DOHH2 (cell line): Measurements from ENCODE around the gene WRAP53.

Source experiments
- EZH2phosphoT487 ChIP-seq: fragments of 200-600 bp; sonication (generic); IDR thresholded peaks from 2 replicates; pipeline ENCODE4 v1.6.1; 2017; ENCODE audit warnings: borderline replicate concordance, mild to moderate bottlenecking, antibody characterized with exemption, low read length, moderate library complexity, mixed read lengths
- TF ChIP-seq, protein P1 (sequence below): fragments of 200-600 bp; sonication (generic); IDR thresholded peaks from one replicate; pipeline ENCODE4 v1.5.1; 2014; ENCODE audit warnings: antibody characterized with exemption, mild to moderate bottlenecking, low read depth, low read length; ENCODE audit not compliant: poor library complexity, severe bottlenecking

- TF ChIP-seq, protein P1, sequence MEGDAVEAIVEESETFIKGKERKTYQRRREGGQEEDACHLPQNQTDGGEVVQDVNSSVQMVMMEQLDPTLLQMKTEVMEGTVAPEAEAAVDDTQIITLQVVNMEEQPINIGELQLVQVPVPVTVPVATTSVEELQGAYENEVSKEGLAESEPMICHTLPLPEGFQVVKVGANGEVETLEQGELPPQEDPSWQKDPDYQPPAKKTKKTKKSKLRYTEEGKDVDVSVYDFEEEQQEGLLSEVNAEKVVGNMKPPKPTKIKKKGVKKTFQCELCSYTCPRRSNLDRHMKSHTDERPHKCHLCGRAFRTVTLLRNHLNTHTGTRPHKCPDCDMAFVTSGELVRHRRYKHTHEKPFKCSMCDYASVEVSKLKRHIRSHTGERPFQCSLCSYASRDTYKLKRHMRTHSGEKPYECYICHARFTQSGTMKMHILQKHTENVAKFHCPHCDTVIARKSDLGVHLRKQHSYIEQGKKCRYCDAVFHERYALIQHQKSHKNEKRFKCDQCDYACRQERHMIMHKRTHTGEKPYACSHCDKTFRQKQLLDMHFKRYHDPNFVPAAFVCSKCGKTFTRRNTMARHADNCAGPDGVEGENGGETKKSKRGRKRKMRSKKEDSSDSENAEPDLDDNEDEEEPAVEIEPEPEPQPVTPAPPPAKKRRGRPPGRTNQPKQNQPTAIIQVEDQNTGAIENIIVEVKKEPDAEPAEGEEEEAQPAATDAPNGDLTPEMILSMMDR = no peak
- no peak for TF ChIP-seq EZH2phosphoT487
Observed at GRCh38 chr17:7704601-7705268, 16.5 kb downstream of the WRAP53 start, which contains the start of gene EFNB3.
